ENCODE measurements around the gene ACSL3.

GRCh38 chr2:222895144-222895543 is 34.3 kb downstream of the ACSL3 start:
- TF ChIP-seq CTCF (IDR thresholded peaks at IDR 0.05; ENCODE audit: low read length) (no peak), EZH2 (optimal IDR thresholded peaks at IDR 0.05; ENCODE audit: low read depth, low read length) (no peak), EZH2phosphoT487 (IDR thresholded peaks at IDR 0.05; ENCODE audit: low read length) (no peak)

All from MM.1S (cell line).